Measurements from ENCODE around the gene RAPSN.

DNA sequence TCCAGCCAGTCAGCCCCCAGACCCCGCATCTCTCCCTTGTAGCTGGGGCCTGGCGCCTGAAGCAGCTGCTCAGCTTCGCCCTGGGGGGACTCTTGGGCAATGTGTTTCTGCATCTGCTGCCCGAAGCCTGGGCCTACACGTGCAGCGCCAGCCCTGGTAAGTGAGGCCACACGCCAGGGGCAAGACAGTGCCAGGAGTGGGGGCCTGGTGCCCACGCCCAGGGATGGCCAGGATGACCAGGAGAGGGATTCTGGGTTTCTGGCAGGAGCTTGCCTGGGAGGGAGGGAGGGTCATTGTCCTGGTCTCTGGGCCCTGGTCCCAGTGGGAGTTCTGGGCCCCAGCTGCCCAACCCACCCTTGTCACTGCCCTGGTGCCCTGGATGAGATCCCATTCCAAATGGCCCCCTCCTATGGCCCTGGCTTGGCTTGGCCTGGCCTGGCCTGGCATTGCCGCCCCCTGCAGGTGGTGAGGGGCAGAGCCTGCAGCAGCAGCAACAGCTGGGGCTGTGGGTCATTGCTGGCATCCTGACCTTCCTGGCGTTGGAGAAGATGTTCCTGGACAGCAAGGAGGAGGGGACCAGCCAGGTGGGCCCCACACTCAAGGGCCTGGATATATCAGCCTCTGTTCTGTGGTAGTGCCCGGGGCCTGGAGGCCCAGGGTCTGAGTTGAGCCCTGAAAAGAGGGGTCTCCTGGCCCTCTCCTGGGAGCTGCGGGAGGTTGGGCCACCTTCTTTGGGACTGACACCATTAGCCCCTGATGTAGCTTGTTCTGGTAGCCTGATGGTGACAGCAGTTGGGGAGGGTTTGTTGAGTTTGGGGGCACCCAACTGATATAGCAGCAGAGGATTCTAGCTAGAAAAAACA is 36.8 kb downstream of the RAPSN start:
- peak; percentile 90 for TF ChIP-seq CTCF (conservative IDR thresholded peaks at IDR 0.05; ENCODE audit: low read length)
- TF ChIP-seq EZH2phosphoT487 (IDR thresholded peaks at IDR 0.05; ENCODE audit: borderline replicate concordance, low read depth, low read length), result no peak
